ELR (cell line): ENCODE results near the gene DNTT.

Experiments
- DNase-seq: peaks from one replicate; pipeline ENCODE4 v3.0.0-alpha.2; 2015; ENCODE audit warnings: low read depth

DNTT gene

DNA sequence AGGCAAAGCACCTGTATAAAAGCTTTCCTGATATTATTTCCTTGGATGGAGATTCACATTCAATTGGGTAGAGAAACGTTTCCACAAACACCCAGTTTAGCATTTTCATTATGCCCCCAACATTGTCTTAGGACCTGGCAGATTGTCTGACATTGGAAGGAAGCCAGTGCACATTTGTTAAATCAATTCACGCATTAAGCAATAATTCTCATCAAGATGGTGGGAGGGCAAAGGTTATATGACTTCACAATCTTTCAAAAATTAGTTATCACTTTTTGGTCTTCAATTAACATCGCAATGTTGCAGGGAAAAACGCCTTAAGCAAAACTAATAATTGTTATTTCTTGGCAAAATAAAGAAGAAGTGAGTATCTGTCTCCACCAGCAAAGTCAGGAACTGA lies 38.2 kb downstream of the DNTT start:
- DNase-seq, result no peak

DNA sequence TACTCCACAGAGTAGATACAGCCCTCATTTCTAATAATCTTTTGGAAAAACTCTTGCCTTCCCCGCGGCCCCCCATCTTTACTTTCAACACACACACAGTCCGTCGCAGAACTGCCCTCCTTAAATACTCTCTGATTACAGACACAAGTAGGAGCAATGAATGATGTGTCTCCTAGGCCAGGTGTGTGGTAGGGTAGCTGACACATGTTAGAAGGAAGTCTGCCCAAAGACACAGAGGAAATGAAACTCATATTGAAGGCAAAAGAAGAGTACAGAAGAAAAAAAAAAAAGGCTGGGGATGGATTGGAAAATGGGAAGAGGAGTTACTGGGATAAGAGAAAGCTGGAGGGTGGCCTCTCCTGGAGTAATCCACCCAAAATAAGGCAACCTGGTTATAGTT lies 39.9 kb downstream of the DNTT start:
- no peak for DNase-seq

DNA sequence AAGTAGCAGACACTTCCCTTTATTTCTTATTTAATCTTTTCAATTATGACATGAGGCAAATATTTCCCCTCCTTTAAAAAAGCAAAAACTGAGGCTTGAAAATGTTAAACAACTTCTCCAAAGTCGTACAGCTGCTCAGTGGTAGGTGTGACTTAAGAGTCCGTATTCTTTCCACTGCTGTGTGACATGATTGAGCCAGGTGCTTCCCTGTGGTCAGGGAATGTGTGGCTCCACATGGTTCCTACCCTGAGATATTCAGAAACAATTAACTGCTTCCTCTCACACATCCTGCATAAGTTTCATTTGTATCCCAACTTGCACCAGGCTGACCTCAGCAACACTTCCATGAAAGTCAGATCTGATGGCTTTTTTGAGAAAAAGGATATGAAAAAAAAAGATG lies 41.0 kb downstream of the DNTT start:
- DNase-seq, result no peak

DNA sequence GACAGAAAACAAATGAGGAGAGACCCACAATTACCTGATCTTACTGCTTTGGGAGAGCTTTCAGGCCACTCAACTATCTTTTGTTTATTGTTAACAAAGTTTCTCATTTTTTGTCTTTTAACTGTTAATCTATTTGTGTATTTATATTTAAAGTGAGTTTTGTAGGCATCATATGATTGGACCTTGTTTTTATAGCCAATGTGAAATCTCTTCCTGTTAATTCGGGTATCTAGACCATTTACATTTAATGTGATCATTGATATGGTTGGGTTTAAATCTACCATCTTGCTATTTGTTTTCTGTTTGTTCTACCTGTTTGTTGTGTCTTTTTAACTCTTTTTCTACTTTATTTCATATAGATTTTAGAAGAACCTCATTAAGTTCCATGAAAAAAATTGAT lies 42.1 kb downstream of the DNTT start:
- DNase-seq, result no peak

DNA sequence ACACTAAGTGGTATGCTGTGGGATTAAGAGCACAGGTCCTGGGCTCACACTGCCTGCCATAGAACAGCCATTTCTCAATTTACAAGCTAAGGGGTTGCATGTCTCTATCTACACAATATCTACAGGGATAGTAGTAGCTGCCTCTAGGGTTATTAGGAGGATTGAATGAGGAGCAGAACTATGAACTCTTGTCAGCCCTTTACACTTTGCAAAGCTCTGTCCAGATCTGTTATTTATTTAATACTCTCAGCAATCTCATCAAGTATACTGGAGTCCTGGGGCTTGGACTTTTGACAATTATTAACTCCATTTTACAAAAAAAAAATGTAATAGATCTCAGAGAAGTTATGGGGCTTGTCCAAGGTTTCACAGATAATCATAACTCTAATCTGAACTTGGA lies 47.8 kb downstream of the DNTT start:
- no peak for DNase-seq

DNA sequence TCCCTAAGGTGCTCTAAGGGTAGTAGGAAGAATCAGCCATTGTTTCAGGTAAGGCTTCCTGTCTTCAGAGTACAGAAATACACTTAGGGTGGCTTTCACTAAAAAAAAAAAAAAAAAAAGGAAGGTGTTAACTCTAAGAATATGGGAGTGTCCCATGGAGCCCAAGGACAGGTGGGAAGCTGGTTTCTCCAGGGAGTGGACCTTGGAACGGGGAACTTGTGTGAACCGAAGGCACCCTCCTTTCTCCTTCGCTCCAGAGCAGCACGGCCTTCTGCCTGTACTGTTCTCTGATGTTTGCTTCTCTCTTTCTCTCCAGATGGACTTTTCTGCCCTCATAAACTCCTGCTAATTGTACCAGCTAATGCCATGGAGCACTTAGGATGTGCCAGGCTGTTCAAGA lies 48.3 kb downstream of the DNTT start:
- DNase-seq, result no peak

DNA sequence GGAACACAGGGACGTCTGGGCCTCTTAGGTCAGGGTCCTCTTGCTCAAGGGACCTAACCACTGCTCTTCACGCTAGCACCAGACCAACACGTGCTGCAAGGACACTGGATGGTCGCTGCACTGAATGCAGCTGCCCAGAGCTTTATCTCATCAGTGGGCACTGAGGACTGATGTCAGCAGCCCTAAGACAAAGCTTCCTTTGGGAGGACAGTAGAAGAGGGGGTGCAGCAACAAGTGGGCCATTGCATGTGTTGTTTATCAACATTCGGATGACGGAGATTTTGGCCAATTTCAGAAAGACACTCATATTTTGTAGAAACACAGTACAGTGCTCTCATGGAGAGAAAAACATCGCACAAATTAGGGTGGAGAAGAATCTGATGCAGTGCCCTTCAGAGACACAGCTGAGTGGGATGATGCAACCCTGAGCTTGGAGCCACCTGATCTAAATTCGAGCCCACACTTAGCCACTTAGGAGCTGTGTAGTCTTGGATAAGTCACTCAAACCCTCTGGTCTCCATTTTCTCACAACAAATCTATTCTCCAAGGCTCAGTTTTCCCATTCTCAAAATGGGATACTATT lies 52.9 kb downstream of the DNTT start:
- DNase-seq, result no peak

DNA sequence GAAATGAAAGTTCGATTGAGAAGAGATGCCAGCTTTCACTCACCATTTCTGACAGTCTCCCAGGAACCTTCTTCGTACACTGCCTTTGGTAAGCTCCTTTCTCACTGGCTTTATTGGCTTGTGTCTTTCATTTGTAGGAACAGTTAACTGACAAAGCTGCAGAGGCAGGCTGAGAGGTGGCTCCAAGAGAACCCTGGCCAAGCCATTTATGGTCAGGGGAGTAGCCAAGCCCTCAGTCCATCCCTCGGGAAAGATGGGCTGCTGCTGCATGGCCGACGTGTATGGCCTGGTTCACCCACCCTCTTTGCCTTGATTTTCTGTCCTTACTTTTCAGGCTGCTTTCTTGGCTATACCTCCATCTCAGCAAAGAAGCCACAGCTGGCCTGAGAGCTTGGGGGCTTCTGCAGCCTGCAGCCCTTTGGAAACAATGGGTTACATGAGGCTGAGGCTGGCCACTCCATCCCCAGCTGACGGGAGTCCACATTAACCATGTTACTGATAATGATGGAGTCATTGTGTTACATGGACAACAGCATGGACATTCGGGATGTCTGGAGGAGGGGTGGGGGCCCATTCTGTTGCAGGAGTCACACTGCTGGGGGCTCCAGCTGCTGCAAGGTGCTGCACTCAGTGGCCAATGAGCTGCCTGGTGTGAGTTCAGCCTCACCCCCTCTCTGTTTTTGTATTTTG lies 54.8 kb downstream of the DNTT start, which contains the start of gene OPALIN:
Gene OPALIN (minus strand): TSS at position 152 of the 690 bp plus-strand sequence. CDS start 106 bp downstream, at position 46.
- no peak for DNase-seq

DNA sequence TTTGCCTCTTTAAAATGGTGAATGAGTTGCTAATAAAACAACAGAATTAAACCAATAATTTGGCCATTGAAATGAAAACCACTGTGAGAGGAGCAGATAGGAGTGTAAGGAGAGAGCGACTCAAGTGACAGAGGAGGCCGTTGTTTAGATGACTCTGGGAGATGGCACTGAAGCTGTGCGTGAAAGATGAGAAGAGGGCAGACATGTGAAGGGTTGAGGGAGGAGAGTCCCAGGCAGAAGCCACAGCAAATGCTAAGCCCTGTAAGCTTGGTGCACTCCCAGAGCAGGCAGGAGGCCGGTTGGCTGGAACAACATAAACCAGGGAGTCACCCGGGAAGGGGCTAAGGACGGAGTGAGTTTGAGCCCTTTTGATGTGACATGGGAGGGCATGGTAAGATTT lies 55.4 kb downstream of the DNTT start:
- no peak for DNase-seq

DNA sequence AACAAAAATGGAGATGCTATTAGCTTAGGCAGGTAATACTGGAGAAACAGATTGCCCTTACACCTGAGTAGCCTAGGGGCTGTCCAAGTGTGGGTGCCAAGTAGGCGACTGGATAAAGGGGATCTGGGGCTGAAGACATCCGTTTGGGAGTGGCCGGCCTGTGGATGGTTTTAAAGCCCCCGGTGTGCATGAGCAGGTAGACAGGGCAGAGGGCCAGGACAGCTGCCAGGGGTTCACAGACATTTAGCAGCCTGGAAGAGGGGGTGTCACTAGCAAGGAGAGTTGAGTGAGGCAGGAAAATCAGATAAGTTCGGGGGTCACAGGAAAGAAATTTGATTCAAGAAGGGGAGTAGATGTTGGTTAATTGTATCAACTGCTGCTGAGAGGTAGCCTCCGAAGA lies 56.1 kb downstream of the DNTT start:
- no peak for DNase-seq

DNA sequence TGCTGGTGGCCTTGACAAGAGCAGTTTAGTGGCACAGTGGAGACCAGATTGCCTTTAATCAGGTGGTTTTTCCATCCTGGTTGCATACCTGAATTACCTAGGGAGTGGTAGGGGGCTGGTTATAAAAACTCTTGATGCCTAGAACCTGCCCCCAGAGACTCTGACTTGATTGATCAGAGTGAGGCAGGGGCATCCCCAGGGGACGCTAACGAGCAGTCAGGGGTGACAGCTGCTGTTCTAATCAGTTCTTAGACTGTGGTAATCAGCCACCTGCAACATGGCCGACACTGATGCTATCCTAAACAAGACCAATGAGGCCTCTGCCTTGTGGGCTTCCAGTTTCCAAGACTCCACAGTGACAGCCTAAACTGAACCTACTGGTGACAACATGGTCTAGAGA lies 56.5 kb downstream of the DNTT start:
- no peak for DNase-seq

DNA sequence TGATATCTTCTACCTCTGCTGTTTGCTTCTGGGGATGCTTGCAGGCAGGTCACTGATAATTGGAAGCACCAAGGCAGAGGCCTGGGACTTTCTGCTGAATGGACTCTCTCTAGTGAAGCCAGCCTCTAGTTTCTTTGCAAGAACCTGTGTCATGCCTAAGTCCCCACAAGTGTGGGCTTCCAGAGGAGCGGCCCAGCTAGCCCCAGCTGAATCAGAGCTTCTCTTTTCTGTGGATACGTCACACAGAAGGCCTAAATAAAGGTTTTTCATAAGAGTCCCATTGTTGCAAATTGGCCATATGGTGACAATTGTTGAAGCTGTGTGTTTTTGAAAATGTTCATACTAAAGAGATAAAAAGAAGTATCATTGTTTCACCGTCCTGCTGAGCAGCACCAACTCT lies 61.3 kb downstream of the DNTT start:
- no peak for DNase-seq

DNA sequence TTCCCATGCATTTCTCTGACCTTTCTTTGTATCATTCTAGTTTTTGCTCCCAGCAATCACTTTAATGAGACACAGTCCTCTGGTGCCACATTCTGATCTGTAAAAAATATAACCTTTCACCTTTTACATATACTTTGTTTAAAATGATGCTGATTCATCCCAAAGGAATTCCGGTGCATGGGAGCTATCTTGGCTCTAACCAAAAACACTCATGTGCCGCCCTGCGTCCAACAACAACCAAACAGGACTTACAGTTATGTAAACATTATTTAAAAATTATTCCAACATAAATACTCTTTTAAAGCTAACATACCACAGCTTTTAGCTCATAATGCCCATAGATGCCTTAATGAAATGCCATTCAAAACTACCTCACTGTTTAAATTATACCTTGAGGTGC lies 62.3 kb downstream of the DNTT start:
- peak; percentile 55 for DNase-seq

DNA sequence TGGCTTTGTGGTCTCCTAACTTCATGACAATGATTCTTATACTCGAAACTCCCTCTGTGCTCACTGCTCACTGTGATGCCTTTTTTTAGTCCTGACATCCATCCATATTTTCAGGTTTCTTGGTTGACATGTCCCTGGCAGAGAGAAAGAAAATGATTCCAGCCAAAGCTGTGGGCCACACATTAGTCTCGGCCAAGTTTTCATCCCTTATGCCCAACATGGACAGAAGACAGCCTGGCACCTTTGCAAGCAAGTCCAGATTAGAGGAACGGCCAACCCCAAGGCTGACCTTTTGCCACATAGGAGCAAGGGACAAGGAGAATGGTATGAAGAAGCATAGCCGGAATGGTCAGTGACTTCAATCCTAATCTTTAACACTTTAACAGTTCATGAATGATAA lies 63.2 kb downstream of the DNTT start:
- DNase-seq, result no peak

DNA sequence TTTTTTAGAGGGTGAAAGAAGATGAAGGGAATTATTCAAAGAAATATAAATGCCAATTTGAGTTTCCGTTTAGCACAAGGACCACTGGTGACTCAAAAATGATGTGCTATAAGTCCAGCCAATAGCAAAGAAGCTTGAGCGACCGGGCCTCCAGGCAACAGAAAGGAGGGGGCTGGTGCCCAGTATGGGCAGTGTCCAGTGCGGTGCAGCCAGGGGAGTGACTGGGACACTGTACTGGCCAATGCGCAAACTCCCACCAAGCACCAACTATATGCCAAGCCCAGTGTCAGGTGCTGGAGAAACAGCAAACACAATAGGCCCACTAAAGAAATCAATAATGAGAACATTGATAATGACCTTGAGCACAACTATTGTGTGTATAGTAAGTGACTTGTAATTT lies 64.7 kb downstream of the DNTT start:
- no peak for DNase-seq

DNA sequence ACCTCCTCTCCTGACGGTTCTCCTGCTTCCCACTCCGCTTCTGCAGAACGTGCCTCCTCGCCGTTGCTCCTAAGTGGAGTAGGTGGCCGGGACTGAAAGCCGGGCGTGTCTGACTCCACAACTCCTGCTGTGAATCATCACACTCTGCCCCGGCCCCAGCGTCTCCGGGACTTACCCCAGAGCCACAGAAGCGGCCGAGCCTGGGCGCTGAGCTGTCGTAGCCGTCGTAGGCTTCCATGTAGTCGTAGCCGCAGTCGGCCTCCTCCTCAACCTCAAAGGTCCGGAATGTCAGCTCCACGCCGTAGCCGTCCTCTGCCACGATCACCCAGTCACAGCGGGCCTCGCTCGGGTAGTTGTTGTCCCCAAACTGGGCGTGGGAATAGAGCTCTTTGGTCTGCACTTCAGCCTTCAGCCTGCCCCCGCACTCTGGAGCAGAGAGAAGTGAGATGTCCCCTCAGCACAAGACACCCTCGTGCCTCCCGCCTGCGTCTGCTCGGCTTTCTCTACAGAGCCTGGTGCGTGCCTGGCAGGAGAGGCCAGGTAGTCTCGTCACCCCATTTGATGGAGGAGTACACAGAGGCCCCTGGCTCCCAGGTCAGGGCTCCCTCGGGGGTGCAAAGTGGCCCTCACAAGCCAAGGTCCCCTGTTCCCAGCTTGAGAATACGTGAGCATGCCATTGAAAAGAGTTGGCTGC lies 65.8 kb downstream of the DNTT start:
- no peak for DNase-seq

DNA sequence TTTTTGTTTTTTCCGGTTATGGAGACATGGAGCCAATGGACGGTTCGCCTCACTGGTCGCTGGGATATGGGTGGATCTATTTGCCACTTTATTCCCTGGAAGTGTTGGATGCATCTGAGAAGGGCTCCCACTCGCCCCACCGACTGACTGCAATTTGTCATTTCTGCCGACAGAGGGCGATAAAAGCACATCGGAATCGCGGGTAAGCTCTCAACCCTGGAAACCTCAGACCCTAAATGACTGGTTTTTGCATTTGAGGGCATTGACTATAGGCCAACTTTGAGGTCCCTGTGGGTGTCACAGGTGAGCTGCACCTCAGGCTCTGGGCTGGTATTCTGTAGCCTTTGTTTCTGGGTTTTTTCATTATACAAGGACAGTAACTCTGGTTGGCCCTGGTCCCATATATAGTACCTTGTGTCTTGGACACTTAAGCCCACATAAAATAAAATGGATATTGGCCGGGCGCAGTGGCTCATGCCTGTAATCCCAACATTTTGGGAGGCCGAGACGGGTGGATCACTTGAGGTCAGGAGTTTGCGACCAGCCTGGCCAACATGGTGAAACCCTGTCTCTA lies 66.4 kb downstream of the DNTT start:
- DNase-seq, result peak; percentile 61

DNA sequence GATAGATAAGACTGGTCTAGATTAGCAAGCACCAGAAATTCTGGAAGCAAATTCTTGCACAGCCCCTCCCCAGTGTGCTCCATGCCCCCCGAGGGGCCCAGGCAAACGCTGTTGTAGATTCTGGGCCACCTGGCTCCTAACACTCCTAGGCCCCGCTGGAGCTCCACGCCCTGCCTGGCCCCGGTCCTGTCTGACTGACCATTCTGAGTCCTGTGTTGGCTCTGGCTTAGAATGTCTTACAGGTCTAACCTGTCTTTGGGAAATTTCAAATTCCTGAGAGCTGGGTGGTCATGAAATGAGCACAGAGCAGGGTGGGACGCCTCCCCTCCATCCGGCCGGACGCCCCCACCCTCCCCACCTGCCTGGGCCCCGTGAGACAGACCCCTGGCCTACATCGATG lies 67.1 kb downstream of the DNTT start:
- no peak for DNase-seq

DNA sequence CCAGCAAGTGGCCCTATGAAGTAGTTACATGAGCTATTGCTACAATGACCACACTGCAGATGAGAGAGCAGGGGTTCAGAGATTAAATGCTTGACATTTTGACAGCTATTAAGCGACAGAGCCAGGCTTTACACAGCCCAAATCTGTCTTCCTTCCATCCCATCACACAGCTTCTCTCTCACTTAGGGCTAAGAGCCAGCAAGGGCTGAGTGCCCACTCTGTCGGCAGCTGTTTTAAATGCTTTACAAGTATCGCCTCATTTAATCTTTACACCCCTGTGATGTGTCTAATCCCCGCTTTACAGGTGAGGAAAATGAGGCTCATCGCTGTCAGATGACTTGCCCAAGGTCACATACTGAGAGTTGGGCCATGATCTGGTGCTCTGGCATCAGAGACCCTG lies 69.8 kb downstream of the DNTT start:
- no peak for DNase-seq

DNA sequence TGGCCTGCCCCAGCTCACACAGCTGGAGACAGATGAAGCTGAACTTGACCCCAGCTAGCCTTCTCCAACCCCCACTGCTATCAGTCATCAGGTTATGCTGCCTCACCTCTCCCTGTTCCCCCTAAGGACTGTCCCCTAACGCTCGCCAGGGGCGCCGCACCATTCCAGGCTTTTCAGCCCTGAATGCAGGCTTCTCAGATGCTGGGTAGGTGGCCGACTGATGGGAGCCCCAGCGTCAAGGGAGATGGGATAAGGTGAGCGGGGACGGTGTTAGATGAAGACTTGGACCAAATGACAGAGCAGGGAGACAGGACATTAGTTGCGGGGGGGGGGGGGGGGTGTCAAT lies 70.4 kb downstream of the DNTT start:
- DNase-seq, result peak; percentile 5

DNA sequence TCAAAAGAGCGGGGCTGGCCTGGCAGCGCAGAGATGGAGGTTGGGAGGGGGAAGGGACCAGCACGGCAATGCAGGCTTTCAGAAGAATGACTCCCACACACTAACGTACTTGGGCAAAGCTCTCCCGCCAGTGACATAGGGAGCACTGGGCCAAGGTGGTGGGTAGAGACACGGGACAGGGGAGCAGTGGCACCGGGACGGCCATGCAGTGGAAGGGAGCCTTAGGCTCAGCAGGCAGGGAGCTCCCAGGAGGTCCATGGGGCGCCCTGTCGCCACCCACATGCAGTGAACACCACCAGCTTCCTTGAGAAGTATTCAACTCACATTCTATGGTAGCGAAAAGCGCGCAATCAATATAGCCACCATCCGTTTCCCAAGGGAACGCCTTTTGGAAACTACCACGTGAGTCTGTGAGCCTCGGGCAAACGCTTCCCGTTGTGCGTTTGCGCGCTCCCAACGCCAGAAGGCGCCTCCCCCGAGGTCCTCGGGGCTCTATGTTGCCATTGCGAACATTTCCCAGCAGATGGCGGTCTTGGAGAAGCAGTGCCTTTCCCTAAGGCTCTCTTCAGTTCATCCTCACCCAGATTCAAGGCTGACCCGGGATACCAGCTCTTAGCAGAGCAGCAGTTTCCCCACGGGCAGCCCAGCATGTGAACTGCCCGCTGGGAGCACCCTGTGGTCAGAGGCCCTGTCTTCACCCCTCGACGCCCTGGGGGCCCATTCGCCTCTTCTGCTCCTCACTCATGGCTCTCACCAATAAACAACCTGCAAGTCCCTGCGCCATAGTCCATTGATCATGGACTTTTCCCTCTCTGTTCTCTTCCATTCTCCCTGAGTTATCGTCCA lies 71.0 kb downstream of the DNTT start:
- DNase-seq, result peak; percentile 89

DNA sequence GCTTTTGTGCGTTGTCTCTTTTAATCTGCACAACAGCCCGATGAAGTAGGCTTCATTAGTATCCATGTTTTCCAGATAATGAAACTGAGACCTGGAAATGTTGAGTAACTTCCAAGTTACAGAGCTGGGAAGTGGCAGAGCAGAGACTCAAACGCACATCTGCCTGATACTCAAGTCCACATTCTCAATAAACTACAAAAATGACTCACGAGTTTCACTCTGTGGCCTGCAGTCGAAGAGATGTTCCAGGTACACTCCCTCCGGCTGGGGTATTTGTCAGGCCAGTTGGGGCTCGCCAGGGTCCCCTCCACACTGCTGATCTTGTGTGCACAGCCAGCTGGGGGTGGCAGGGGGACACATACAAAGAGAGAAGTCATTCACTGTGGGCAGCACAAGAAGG lies 72.2 kb downstream of the DNTT start:
- DNase-seq, result no peak
